Choroid plexus epithelial cell (primary cell): ENCODE data around the gene TEKT5.

Source experiments
- DNase-seq: peaks from one replicate; pipeline ENCODE4 v3.0.0-alpha.2; 2010; ENCODE audit warnings: low read depth
- H3K4me3 ChIP-seq: 2 replicates; pipeline ENCODE4 v1.5.1; 2011; ENCODE audit warnings: low read depth, mild to moderate bottlenecking, control low read depth, low read length, moderate library complexity
- CTCF ChIP-seq: conservative IDR thresholded peaks from 2 replicates; pipeline ENCODE4 v1.5.1; 2011; ENCODE audit warnings: low read depth, mild to moderate bottlenecking, control low read depth, inconsistent platforms, low read length, moderate library complexity

Gene TEKT5

GRCh38 chr16:10660950-10661635 lies 33.6 kb downstream of the TEKT5 start:
- no peak overlapping the region for H3K4me3 ChIP-seq
- DNase-seq, result no peak
- TF ChIP-seq CTCF, result no peak

GRCh38 chr16:10658943-10659342 lies 35.8 kb downstream of the TEKT5 start:
- H3K4me3 ChIP-seq, result no peak overlapping the region
- DNase-seq, result no peak
- TF ChIP-seq CTCF, result no peak

- no peak for TF ChIP-seq CTCF
- DNase-seq, result no peak
- no peak overlapping the region for H3K4me3 ChIP-seq
Measured at GRCh38 chr16:10657925-10658324, 36.8 kb downstream of the TEKT5 start.

- H3K4me3 ChIP-seq, result no peak overlapping the region
- no peak for TF ChIP-seq CTCF
- no peak for DNase-seq
Measured at GRCh38 chr16:10656618-10657017, 38.1 kb downstream of the TEKT5 start.

- no peak for DNase-seq
- TF ChIP-seq CTCF, result no peak
- no peak overlapping the region for H3K4me3 ChIP-seq
Measured at GRCh38 chr16:10655415-10655977, 39.2 kb downstream of the TEKT5 start.

- no peak for DNase-seq
- H3K4me3 ChIP-seq, result no peak overlapping the region
- no peak for TF ChIP-seq CTCF
Measured at GRCh38 chr16:10654592-10655414, 39.9 kb downstream of the TEKT5 start.
